ENCODE measurements around the gene TCF12.

The TCF12 gene

GRCh38 chr15:57327985-57328471 is 409.6 kb downstream of the TCF12 start:
- no peak for DNase-seq

GRCh38 chr15:57328479-57328878 is 410.0 kb downstream of the TCF12 start:
- no peak for DNase-seq

GRCh38 chr15:57328897-57329296 is 410.5 kb downstream of the TCF12 start:
- DNase-seq: no peak

GRCh38 chr15:57329582-57330367 is 411.3 kb downstream of the TCF12 start:
- no peak for DNase-seq

DNA sequence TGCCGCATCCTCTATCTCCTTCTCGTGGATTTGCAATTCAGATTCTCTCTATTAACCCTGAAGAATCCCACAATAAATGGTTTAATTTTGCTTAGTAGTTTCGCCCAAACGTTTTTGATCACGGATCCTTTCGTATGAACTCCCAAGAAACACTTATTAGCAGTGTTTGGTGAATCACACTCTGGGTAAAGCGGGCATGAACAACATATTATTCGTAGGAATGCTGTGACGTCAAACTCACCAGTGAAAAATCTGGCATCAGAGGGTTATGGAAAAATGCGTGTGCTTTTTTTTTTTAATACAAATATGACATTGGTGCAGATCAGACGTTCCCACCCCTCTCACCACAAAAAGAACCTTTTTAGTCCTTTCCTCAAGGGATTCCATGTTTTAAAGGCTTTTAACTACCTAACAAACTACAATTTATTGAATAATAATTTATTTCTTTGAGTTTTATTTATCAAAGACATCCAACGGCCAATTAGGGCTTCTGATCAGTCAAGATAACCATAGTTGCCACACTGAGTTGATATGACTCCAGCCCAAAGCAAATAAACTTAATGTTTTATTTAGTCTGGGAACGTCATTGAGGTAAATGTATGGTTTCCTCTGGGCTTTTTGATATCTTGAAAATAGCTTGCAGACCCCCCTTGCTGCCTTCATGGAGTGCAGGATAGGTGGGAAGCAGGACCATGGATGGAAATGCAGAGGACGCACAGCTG is 412.3 kb downstream of the TCF12 start:
- no peak for DNase-seq

- DNase-seq: no peak
Observed at GRCh38 chr15:57332326-57332725, 413.9 kb downstream of the TCF12 start.

- no peak for DNase-seq
Observed at GRCh38 chr15:57333487-57333886, 415.0 kb downstream of the TCF12 start.

- DNase-seq: no peak
Observed at GRCh38 chr15:57334257-57334656, 415.8 kb downstream of the TCF12 start.

GRCh38 chr15:57335293-57335715 is 416.9 kb downstream of the TCF12 start:
- DNase-seq: no peak

GRCh38 chr15:57335719-57336118 is 417.3 kb downstream of the TCF12 start:
- DNase-seq: no peak

- DNase-seq: no peak
Observed at GRCh38 chr15:57337868-57338411, 419.5 kb downstream of the TCF12 start.

DNA sequence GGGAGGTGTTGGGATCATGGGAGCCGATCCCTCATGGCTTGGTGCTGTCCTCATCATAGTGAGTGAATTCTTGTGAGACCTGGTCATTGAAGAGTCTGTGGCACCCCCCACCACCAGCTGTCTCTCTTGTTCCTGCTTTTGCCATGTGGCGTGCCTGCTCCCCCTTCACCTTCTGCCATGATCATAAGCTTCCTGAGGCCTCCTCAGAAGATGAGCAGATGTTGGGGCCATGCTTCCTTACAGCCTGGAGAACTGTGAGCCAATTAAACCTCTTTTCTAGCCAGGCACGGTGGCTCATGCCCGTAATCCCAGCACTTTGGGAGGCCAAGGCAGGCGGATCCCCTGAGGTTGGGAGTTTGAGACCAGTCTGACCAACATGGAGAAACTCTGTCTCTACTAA is 420.9 kb downstream of the TCF12 start:
- no peak for DNase-seq
